H9 (cell line): ENCODE measurements around the gene ZC3H12C. TPM values are rescaled to one million over a fixed set of nuclear protein-coding genes. Genes with fewer than 3 reads are reported as not detected.

Experiments used
- DNase-seq: peaks from one replicate; pipeline ENCODE4 v3.0.0-alpha.2; 2017
- H2AFZ ChIP-seq: one replicate; pipeline ENCODE4 v1.6.1; 2013; ENCODE audit warnings: mild to moderate bottlenecking, low read length, control low read depth, moderate library complexity
- H2AK5ac ChIP-seq: 2 replicates; pipeline ENCODE4 v1.6.1; 2013; ENCODE audit warnings: low read length, control low read depth, mixed read lengths; ENCODE audit not compliant: insufficient read length
- H2BK120ac ChIP-seq: one replicate; pipeline ENCODE4 v1.6.1; 2013; ENCODE audit warnings: low read depth, mild to moderate bottlenecking, low read length, control low read depth, inconsistent platforms; ENCODE audit not compliant: poor library complexity, severe bottlenecking
- H2BK12ac ChIP-seq: 2 replicates; pipeline ENCODE4 v1.6.1; 2013; ENCODE audit warnings: low read length, control low read depth, mixed read lengths, low read depth; ENCODE audit not compliant: insufficient read length
- H2BK15ac ChIP-seq: 2 replicates; pipeline ENCODE4 v1.6.1; 2013; ENCODE audit warnings: low read depth, low read length, control low read depth
- H2BK20ac ChIP-seq: one replicate; pipeline ENCODE4 v1.6.1; 2013; ENCODE audit warnings: low read depth, mild to moderate bottlenecking, low read length, control low read depth, inconsistent platforms; ENCODE audit not compliant: poor library complexity, severe bottlenecking
- H2BK5ac ChIP-seq: 2 replicates; pipeline ENCODE4 v1.6.1; 2013; ENCODE audit warnings: low read length, control low read depth, mixed read lengths; ENCODE audit not compliant: insufficient read length
- H3K14ac ChIP-seq: 2 replicates; pipeline ENCODE4 v1.6.1; 2013; ENCODE audit warnings: low read length, control low read depth; ENCODE audit not compliant: insufficient read depth
- H3K18ac ChIP-seq: 2 replicates; pipeline ENCODE4 v1.6.1; 2013; ENCODE audit warnings: low read depth, mild to moderate bottlenecking, mixed read lengths, low read length, control low read depth; ENCODE audit not compliant: insufficient read length
- H3K23ac ChIP-seq: 2 replicates; pipeline ENCODE4 v1.6.1; 2013; ENCODE audit warnings: low read length, control low read depth, mixed read lengths, low read depth; ENCODE audit not compliant: insufficient read length
- H3K23me2 ChIP-seq: 2 replicates; pipeline ENCODE4 v1.6.1; 2013; ENCODE audit warnings: low read depth, mild to moderate bottlenecking, mixed read lengths, low read length, control low read depth; ENCODE audit not compliant: insufficient read length, poor library complexity, severe bottlenecking
- H3K27ac ChIP-seq: 2 replicates; pipeline ENCODE4 v1.5.1; 2013; ENCODE audit warnings: low read length, control low read depth, mixed read lengths, low read depth; ENCODE audit not compliant: insufficient read length
- H3K27me3 ChIP-seq: 2 replicates; pipeline ENCODE4 v1.6.1; 2013; ENCODE audit warnings: low read length, control low read depth, inconsistent platforms; ENCODE audit not compliant: insufficient read depth
- H3K4ac ChIP-seq: 2 replicates; pipeline ENCODE4 v1.6.1; 2013; ENCODE audit warnings: low read depth, mild to moderate bottlenecking, control low read depth, inconsistent platforms, low read length, moderate library complexity
- H3K4me1 ChIP-seq: 2 replicates; pipeline ENCODE4 v1.6.1; 2013; ENCODE audit warnings: low read length, control low read depth, inconsistent platforms; ENCODE audit not compliant: insufficient read depth
- H3K4me2 ChIP-seq: 2 replicates; pipeline ENCODE4 v1.6.1; 2013; ENCODE audit warnings: low read length, control low read depth, mixed read lengths; ENCODE audit not compliant: insufficient read length, insufficient read depth
- H3K56ac ChIP-seq: 2 replicates; pipeline ENCODE4 v1.6.1; 2013; ENCODE audit warnings: low read depth, mild to moderate bottlenecking, mixed read lengths, low read length, control low read depth; ENCODE audit not compliant: insufficient read length
- H3K79me1 ChIP-seq: 2 replicates; pipeline ENCODE4 v1.6.1; 2013; ENCODE audit warnings: low read depth, mild to moderate bottlenecking, moderate library complexity, low read length, control low read depth, inconsistent platforms; ENCODE audit not compliant: insufficient read depth, poor library complexity, severe bottlenecking
- H3K79me2 ChIP-seq: 2 replicates; pipeline ENCODE4 v1.6.1; 2013; ENCODE audit warnings: low read length, control low read depth, inconsistent platforms; ENCODE audit not compliant: insufficient read depth
- H3K9ac ChIP-seq: 2 replicates; pipeline ENCODE4 v1.6.1; 2013; ENCODE audit warnings: low read length, control low read depth, mixed read lengths; ENCODE audit not compliant: insufficient read length; ENCODE audit errors: extremely low read depth
- H3K9me3 ChIP-seq: one replicate; pipeline ENCODE4 v1.6.1; 2013; ENCODE audit warnings: low read depth, low read length, inconsistent platforms; ENCODE audit not compliant: control insufficient read depth
- H3T11ph ChIP-seq: one replicate; pipeline ENCODE4 v1.6.1; 2013; ENCODE audit warnings: mild to moderate bottlenecking, low read length, control low read depth, inconsistent platforms
- H4K20me1 ChIP-seq: one replicate; pipeline ENCODE4 v1.6.1; 2013; ENCODE audit not compliant: control insufficient read depth, insufficient read length, insufficient read depth
- H4K5ac ChIP-seq: 2 replicates; pipeline ENCODE4 v1.6.1; 2013; ENCODE audit warnings: low read depth, mild to moderate bottlenecking, mixed read lengths, low read length, control low read depth; ENCODE audit not compliant: insufficient read length
- H4K8ac ChIP-seq: replicated peaks from 2 replicates; pipeline ENCODE4 v1.6.1; 2013; ENCODE audit warnings: low read length, control low read depth, mixed read lengths, low read depth; ENCODE audit not compliant: insufficient read length
- H4K91ac ChIP-seq: 2 replicates; pipeline ENCODE4 v1.6.1; 2013; ENCODE audit warnings: low read depth, mild to moderate bottlenecking, moderate library complexity, mixed read lengths, low read length, control low read depth; ENCODE audit not compliant: insufficient read length
- H3K27ac Mint-ChIP-seq, 3 experiments: 2 replicates in 2 of 3; 3 replicates in 1 of 3; pipeline ENCODE4 v1.8.0; 2020 to 2021; ENCODE audit warnings: mixed read lengths in 3 of 3, mild to moderate bottlenecking in 1 of 3, moderate library complexity in 1 of 3
- H3K27me3 Mint-ChIP-seq: 2 replicates; pipeline ENCODE4 v1.8.0; 2021; ENCODE audit warnings: low read depth, mild to moderate bottlenecking, moderate library complexity, mixed read lengths
- H3K36me3 Mint-ChIP-seq, 3 experiments: 2 replicates in 2 of 3; 3 replicates in 1 of 3; pipeline ENCODE4 v1.8.0; 2020 to 2021; ENCODE audit warnings: low read depth in 3 of 3, mixed read lengths in 3 of 3; ENCODE audit not compliant: insufficient read depth in 1 of 3
- H3K4me1 Mint-ChIP-seq, 2 experiments: 2 replicates each; pipeline ENCODE4 v1.8.0; 2020; ENCODE audit warnings: mixed read lengths in 2 of 2
- H3K4me3 Mint-ChIP-seq, 2 experiments: 2 replicates in 1 of 2; 3 replicates in 1 of 2; pipeline ENCODE4 v1.8.0; 2020 to 2021; ENCODE audit warnings: mild to moderate bottlenecking in 2 of 2, mixed read lengths in 2 of 2, moderate library complexity in 1 of 2
- H3K9me3 Mint-ChIP-seq, 2 experiments: 2 replicates in 1 of 2; 3 replicates in 1 of 2; pipeline ENCODE4 v1.8.0; 2020; ENCODE audit warnings: mild to moderate bottlenecking in 2 of 2, mixed read lengths in 2 of 2, moderate library complexity in 1 of 2
- CTCF ChIP-seq: fragments of 200-600 bp; sonication (generic); conservative IDR thresholded peaks from 3 replicates; pipeline ENCODE4 v1.8.0; 2021; ENCODE audit warnings: antibody characterized with exemption, mild to moderate bottlenecking
- WGBS: extraction: QIAGEN DNeasy Blood & Tissue Kit; methylation state at CpG from one replicate; pipeline ENCODE4 v1.1.7; 2013; ENCODE audit warnings: missing lambda C conversion rate, low lambda C conversion rate, mixed read lengths; ENCODE audit not compliant: insufficient read length; ENCODE audit errors: extremely low coverage; 5-methylcytosine and 5-hydroxymethylcytosine counted together
- total RNA-seq: library from RNA; stranded (reverse); gene quantifications from 2 replicates; pipeline ENCODE4 v1.2.1, GENCODE V29; 2021

Gene ZC3H12C
- total RNA-seq, 1 experiment from 2014 or later = 4.8 TPM

- Histone ChIP-seq H4K91ac (no peak overlapping the region), H2BK12ac (no peak overlapping the region), H3K4me2 (no peak overlapping the region), H3K23me2 (no peaks in the 10 kb centered on the region), H3K79me2 (no peaks in the 10 kb centered on the region), H3K23ac (no peak overlapping the region), H3K79me1 (no peaks in the 10 kb centered on the region), H3K18ac (no peak overlapping the region), H3K9ac (no peak overlapping the region), H3K27me3 (no peaks in the 10 kb centered on the region), H3K27ac (no peak overlapping the region), H2BK15ac (no peak overlapping the region), H3T11ph (no peak overlapping the region), H3K9me3 (no peaks in the 10 kb centered on the region), H4K8ac (no peak overlapping the region), H2AFZ (peak overlapping the region; percentile 71), H3K14ac (no peak overlapping the region), H2AK5ac (no peak overlapping the region), H4K5ac (no peak overlapping the region), H3K4ac (no peak overlapping the region), H3K4me1 (peaks cover 10% of the 10 kb centered on the region; the same call in 1 of the 2 replicates), H2BK20ac (no peak overlapping the region), H4K20me1 (no peaks in the 10 kb centered on the region), H2BK120ac (no peak overlapping the region), H2BK5ac (no peak overlapping the region), H3K56ac (no peak overlapping the region)
- TF ChIP-seq CTCF = no peak
- H3K27me3 Mint-ChIP-seq = no peaks in the 10 kb centered on the region
- peak overlapping the region in 1 of 3 experiments; percentile 10; a peak in 2 of 7 replicates for H3K27ac Mint-ChIP-seq
- peaks cover 2 to 8% (median 3%) of the 10 kb centered on the region in 3 experiments; a peak in 3 of 7 replicates for H3K36me3 Mint-ChIP-seq
- no peak for DNase-seq
- peaks cover 3 to 4% of the 10 kb centered on the region in 2 experiments; a peak in 3 of 5 replicates for H3K9me3 Mint-ChIP-seq
- WGBS = no CpG with 5 or more reads among the region's 4 CpGs
- no peak overlapping the region for H3K4me3 Mint-ChIP-seq
- peaks cover 34 to 36% of the 10 kb centered on the region in 2 experiments for H3K4me1 Mint-ChIP-seq
Observed at GRCh38 chr11:110075847-110076208, 17.4 kb upstream of the ZC3H12C start.
